Esophagus muscularis mucosa (tissue), 4 donors: ENCODE measurements around the gene PRR5L.

Experiments
- EP300 ChIP-seq: sonication (generic); formaldehyde crosslinking; IDR thresholded peaks from one replicate; pipeline ENCODE4 v1.6.1; 2017; ENCODE audit warnings: antibody characterized with exemption
- POLR2A ChIP-seq: fragments of 450-650 bp; IDR thresholded peaks from one replicate; pipeline ENCODE4 v1.6.1; 2017; ENCODE audit warnings: antibody characterized with exemption, moderate library complexity, mild to moderate bottlenecking, low read depth
- POLR2AphosphoS5 ChIP-seq, 2 donors: sonication (generic); formaldehyde crosslinking; IDR thresholded peaks; one replicate each; pipeline ENCODE4 v1.6.1; 2017; ENCODE audit warnings: antibody characterized with exemption in 2 of 2
- TF ChIP-seq, protein P1 (sequence below), 3 experiments: fragments of 200-600 bp in 2 of 3; fragments of 450-650 bp in 1 of 3; sonication (generic) in 2 of 3; IDR thresholded peaks; one replicate each; pipeline ENCODE4 v1.5.1; 2017 to 2019; ENCODE audit warnings: antibody characterized with exemption in 3 of 3, mild to moderate bottlenecking in 2 of 3, moderate library complexity in 1 of 3

DNA sequence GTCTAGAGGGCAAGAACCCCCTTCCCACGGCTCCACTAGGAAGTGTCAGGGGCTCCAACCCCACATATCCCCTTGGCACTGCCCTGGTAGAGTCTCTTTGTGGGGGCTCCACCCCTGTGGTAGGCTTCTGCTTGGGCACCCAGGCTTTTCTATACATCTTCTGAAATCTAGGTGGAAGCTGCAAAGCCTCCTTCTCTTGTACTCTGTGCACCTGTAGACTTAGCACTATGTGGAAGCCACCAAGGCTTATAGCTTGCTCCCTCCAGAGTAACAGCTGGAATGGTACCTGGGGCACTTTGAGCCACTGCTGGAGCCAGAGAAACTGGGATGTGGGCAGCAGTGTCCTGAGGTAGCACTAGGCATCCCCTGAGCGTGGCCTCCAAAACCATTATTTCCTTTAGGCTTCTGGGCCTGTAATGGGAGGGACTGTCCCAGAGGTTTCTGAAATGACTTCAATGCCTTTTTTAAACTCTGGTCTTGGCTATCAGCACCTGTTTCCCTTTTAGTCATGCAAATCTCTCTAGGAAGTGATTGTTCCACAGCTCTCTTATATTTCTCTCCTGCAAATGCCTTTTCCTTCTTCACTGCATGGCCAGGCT, 145.6 kb downstream of the PRR5L start:
- TF ChIP-seq, protein P1, sequence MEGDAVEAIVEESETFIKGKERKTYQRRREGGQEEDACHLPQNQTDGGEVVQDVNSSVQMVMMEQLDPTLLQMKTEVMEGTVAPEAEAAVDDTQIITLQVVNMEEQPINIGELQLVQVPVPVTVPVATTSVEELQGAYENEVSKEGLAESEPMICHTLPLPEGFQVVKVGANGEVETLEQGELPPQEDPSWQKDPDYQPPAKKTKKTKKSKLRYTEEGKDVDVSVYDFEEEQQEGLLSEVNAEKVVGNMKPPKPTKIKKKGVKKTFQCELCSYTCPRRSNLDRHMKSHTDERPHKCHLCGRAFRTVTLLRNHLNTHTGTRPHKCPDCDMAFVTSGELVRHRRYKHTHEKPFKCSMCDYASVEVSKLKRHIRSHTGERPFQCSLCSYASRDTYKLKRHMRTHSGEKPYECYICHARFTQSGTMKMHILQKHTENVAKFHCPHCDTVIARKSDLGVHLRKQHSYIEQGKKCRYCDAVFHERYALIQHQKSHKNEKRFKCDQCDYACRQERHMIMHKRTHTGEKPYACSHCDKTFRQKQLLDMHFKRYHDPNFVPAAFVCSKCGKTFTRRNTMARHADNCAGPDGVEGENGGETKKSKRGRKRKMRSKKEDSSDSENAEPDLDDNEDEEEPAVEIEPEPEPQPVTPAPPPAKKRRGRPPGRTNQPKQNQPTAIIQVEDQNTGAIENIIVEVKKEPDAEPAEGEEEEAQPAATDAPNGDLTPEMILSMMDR (IDR thresholded peaks at IDR 0.05): no peak
- no peak for TF ChIP-seq EP300
- TF ChIP-seq POLR2A: no peak
- TF ChIP-seq POLR2AphosphoS5 (IDR thresholded peaks at IDR 0.05): no peak
